NCI-H69 (cell line): ENCODE measurements around the gene PRPF38A.

ENCODE experiments used
- DNase-seq: peaks from one replicate; lab custom pipeline; 2025; lab: John Stamatoyannopoulos, UW

Gene PRPF38A

GRCh38 chr1:52463891-52464290 lies 59.5 kb downstream of the PRPF38A start:
- no peak for DNase-seq

- no peak for DNase-seq
Measured at GRCh38 chr1:52469108-52469507, 64.7 kb downstream of the PRPF38A start.
